CD4-positive, alpha-beta T cell (primary cell): ENCODE measurements around the gene CNIH4. TPM values are rescaled to one million over a fixed set of nuclear protein-coding genes. Genes with fewer than 3 reads are reported as not detected.

ENCODE experiments used
- ATAC-seq: fragments of 200-7000 bp; cut with Tn5 transposase; one replicate; pipeline ENCODE4 v1.10.0; 2022; ENCODE audit warnings: mild to moderate bottlenecking; ENCODE audit not compliant: poor library complexity
- CTCF ChIA-PET: fragments of 350-600 bp; sonication (Branson Sonifier 250); formaldehyde crosslinking; loops from one replicate; lab custom pipeline; 2021; ENCODE audit warnings: antibody characterized with exemption, inconsistent platforms; lab: Charles Lee
- POLR2A ChIA-PET: fragments of 350-600 bp; sonication (Branson Sonifier 250); formaldehyde crosslinking; loops from one replicate; lab custom pipeline; 2021; ENCODE audit warnings: antibody characterized with exemption, inconsistent platforms; lab: Charles Lee
- DNase-seq, 14 experiments: peaks; one replicate each; pipeline ENCODE4 v3.0.0-alpha.2; 2013 to 2020; ENCODE audit warnings: mixed read lengths in 2 of 14
- H3K27ac ChIP-seq, 2 donors: one replicate each; pipeline versions ENCODE4 v1.5.1 to v1.7.0; 2013; ENCODE audit warnings: low read length in 2 of 2, low read depth in 1 of 2, mild to moderate bottlenecking in 1 of 2
- H3K27me3 ChIP-seq, 2 experiments: 1 replicate in 1 of 2; 2 replicates in 1 of 2; pipeline versions ENCODE4 v1.6.1 to v1.7.0; 2013; ENCODE audit warnings: low read length in 2 of 2, control low read depth in 1 of 2, mild to moderate bottlenecking in 1 of 2, moderate library complexity in 1 of 2; ENCODE audit not compliant: insufficient read depth in 2 of 2, control insufficient read depth in 1 of 2
- H3K36me3 ChIP-seq: one replicate; pipeline ENCODE4 v1.6.1; 2013; ENCODE audit warnings: low read length, control low read depth; ENCODE audit not compliant: insufficient read depth
- H3K4me1 ChIP-seq: one replicate; pipeline ENCODE4 v1.6.1; 2013; ENCODE audit warnings: low read length, control low read depth; ENCODE audit not compliant: insufficient read depth
- H3K4me3 ChIP-seq: one replicate; pipeline ENCODE4 v1.5.1; 2013; ENCODE audit warnings: mild to moderate bottlenecking, low read length, moderate library complexity
- H3K9me3 ChIP-seq, 2 experiments: 1 replicate in 1 of 2; 2 replicates in 1 of 2; pipeline versions ENCODE4 v1.6.1 to v1.7.0; 2013; ENCODE audit warnings: low read length in 2 of 2, mild to moderate bottlenecking in 2 of 2, control low read depth in 1 of 2, moderate library complexity in 1 of 2; ENCODE audit not compliant: control insufficient read depth in 1 of 2, insufficient read depth in 1 of 2
- H3K27ac Mint-ChIP-seq: one replicate; pipeline ENCODE4 v1.8.0; 2020; ENCODE audit warnings: mixed read lengths
- H3K27me3 Mint-ChIP-seq: one replicate; pipeline ENCODE4 v1.8.0; 2021; ENCODE audit warnings: mixed read lengths
- H3K36me3 Mint-ChIP-seq: one replicate; pipeline ENCODE4 v1.8.0; 2021; ENCODE audit warnings: low read depth, mixed read lengths
- H3K4me1 Mint-ChIP-seq: one replicate; pipeline ENCODE4 v1.8.0; 2021; ENCODE audit warnings: low read depth, mixed read lengths
- H3K4me3 Mint-ChIP-seq: one replicate; pipeline ENCODE4 v1.8.0; 2020; ENCODE audit warnings: mild to moderate bottlenecking, mixed read lengths
- H3K9me3 Mint-ChIP-seq: one replicate; pipeline ENCODE4 v1.8.0; 2020; ENCODE audit warnings: mixed read lengths
- intact Hi-C, 2 experiments: fragments of 100-400 bp; cut with DNase I in 1 of 2; cut with micrococcal nuclease in 1 of 2; formaldehyde crosslinking; loops; one replicate each; pipeline versions ENCODE4 v1.15.1 to v1.9.0; 2023 to 2025; cut with DNase I, micrococcal nuclease
- total RNA-seq, 174 experiments: library from RNA in 2 of 174; stranded (reverse) in 2 of 174; gene quantifications; one replicate each; pipeline ENCODE4 v1.2.3 and lab custom pipeline; 2021 to 2026
- TF ChIP-seq, protein P1 (sequence below): fragments of 200-600 bp; IDR thresholded peaks from one replicate; pipeline ENCODE4 v1.8.0; 2022; ENCODE audit warnings: antibody characterized with exemption, mild to moderate bottlenecking

CNIH4 gene
- total RNA-seq, 2 experiments from 2014 or later: 31.2 to 33.6 TPM

DNA sequence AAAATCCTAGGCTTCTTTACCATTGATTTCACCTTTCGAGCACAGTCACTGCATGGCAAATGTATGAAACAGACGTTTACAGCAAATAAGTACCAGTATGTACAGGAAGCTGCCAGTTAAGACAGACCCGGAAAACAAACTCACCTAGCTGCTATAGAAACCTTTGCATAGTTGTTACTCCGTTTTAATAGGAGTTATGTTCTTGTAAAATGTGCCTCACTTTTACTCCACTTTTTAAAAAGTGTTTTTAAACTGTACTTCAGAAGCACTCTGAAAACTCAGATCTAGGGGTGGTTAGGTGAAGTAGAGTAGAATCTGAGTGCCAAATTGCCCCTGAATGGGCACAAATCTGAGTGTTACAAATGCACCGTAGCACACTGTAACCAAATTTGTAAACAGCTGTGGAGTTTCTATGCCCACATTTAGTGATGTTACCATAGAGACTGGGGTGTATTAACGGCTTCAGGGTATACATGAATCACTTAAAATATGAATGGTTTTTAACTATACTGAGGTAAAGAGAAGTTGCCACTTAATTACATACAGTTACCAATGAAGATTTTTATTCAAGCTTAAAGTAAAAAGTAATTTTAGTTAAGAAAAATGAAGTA is 30.7 kb downstream of the CNIH4 start:
- Histone ChIP-seq H3K4me3 (no peak overlapping the region), H3K27me3 (no peaks in the 10 kb centered on the region), H3K9me3 (no peaks in the 10 kb centered on the region), H3K27ac (peak overlapping the region; percentile 21 to 25), H3K36me3 (peaks cover 35% of the 10 kb centered on the region), H3K4me1 (peaks cover 4% of the 10 kb centered on the region)
- Mint-ChIP-seq H3K4me1 (peaks cover 50% of the 10 kb centered on the region), H3K36me3 (peaks cover 72% of the 10 kb centered on the region), H3K9me3 (no peaks in the 10 kb centered on the region), H3K4me3 (peak overlapping the region; percentile 43), H3K27me3 (no peaks in the 10 kb centered on the region), H3K27ac (peak overlapping the region; percentile 74)
- intact Hi-C loops: loop anchor here in 1 of 2 experiments (5.0 kb wide), 1 partner anchor 35 kb away; no protein-coding TSS in a partner anchor
- ChIA-PET POLR2A (interaction anchor here (1.0 to 2.9 kb wide), 7 partner anchors 8 to 273 kb away, joined by 3 to 17 read pairs (median 4); partner anchors contain the start of genes FBXO28 and NVL), CTCF (interaction anchor here (0.6 to 1.2 kb wide), 7 partner anchors 8 to 70 kb away, joined by 3 to 7 read pairs (median 3); no protein-coding TSS in a partner anchor)
- ATAC-seq (peak; percentile 90), DNase-seq (peak in 3 of 14 experiments; percentile 36 to 57 (median 53))
- TF ChIP-seq, protein P1, sequence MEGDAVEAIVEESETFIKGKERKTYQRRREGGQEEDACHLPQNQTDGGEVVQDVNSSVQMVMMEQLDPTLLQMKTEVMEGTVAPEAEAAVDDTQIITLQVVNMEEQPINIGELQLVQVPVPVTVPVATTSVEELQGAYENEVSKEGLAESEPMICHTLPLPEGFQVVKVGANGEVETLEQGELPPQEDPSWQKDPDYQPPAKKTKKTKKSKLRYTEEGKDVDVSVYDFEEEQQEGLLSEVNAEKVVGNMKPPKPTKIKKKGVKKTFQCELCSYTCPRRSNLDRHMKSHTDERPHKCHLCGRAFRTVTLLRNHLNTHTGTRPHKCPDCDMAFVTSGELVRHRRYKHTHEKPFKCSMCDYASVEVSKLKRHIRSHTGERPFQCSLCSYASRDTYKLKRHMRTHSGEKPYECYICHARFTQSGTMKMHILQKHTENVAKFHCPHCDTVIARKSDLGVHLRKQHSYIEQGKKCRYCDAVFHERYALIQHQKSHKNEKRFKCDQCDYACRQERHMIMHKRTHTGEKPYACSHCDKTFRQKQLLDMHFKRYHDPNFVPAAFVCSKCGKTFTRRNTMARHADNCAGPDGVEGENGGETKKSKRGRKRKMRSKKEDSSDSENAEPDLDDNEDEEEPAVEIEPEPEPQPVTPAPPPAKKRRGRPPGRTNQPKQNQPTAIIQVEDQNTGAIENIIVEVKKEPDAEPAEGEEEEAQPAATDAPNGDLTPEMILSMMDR: no peak

- ATAC-seq: no peak
- TF ChIP-seq, protein P1: no peak
- CTCF ChIA-PET: interaction anchor here (0.6 to 1.2 kb wide), 6 partner anchors 9 to 70 kb away, joined by 3 to 7 read pairs (median 3); no protein-coding TSS in a partner anchor
- Histone ChIP-seq H3K27ac (peak overlapping the region; percentile 25 to 34), H3K36me3 (peaks cover 40% of the 10 kb centered on the region), H3K27me3 (no peaks in the 10 kb centered on the region), H3K4me1 (peaks cover 3% of the 10 kb centered on the region), H3K9me3 (no peaks in the 10 kb centered on the region), H3K4me3 (no peak overlapping the region)
- H3K4me1 Mint-ChIP-seq: peaks cover 50% of the 10 kb centered on the region
- no peaks in the 10 kb centered on the region for H3K9me3 Mint-ChIP-seq
- DNase-seq: no peak
- H3K4me3 Mint-ChIP-seq: no peak overlapping the region
- POLR2A ChIA-PET: interaction anchor here (1.0 to 2.9 kb wide), 6 partner anchors 8 to 274 kb away, joined by 3 to 17 read pairs (median 4); partner anchors contain the start of genes FBXO28 and NVL
- H3K36me3 Mint-ChIP-seq: peaks cover 77% of the 10 kb centered on the region
- H3K27me3 Mint-ChIP-seq: no peaks in the 10 kb centered on the region
- intact Hi-C loops: loop anchor here in 1 of 2 experiments (5.0 kb wide), 1 partner anchor 34 kb away; no protein-coding TSS in a partner anchor
- H3K27ac Mint-ChIP-seq: peak overlapping the region; percentile 74
Measured at GRCh38 chr1:224387943-224388342, 31.3 kb downstream of the CNIH4 start.

DNA sequence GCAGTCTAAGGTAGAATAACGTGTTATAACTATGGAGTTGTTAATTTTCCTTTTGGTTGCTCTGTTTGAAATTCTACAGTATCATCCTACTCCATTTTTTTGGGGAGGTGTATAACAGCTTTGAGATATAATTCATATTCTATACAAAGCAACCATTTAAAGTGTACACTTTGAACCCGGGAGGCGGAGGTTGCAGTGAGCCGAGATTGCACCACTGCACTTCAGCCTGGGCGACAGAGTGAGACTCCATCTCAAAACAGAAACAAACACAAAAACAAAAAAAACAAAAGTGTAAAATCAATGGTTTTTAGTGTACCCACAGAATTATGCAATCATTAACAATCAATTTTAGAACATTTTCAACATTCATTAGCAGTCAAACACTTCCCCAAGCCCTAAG is 33.8 kb downstream of the CNIH4 start:
- intact Hi-C loops: loop anchor here (5.0 kb wide), 2 partner anchors 37 to 67 kb away; no protein-coding TSS in a partner anchor
- no peaks in the 10 kb centered on the region for H3K9me3 ChIP-seq
- peaks cover 57% of the 10 kb centered on the region for H3K4me1 Mint-ChIP-seq
- H3K4me1 ChIP-seq: peaks cover 3% of the 10 kb centered on the region
- TF ChIP-seq, protein P1: no peak
- no peak overlapping the region for H3K27ac ChIP-seq
- DNase-seq (no peak), ATAC-seq (no peak)
- H3K27me3 ChIP-seq: no peaks in the 10 kb centered on the region
- no peak overlapping the region for H3K4me3 ChIP-seq
- peak overlapping the region; percentile 27 for H3K27ac Mint-ChIP-seq
- CTCF ChIA-PET: no interaction called here
- H3K27me3 Mint-ChIP-seq: no peaks in the 10 kb centered on the region
- peaks cover 90% of the 10 kb centered on the region for H3K36me3 Mint-ChIP-seq
- no peak overlapping the region for H3K4me3 Mint-ChIP-seq
- no peaks in the 10 kb centered on the region for H3K9me3 Mint-ChIP-seq
- POLR2A ChIA-PET: no interaction called here
- H3K36me3 ChIP-seq: peaks cover 64% of the 10 kb centered on the region
